NB4 (cell line): ENCODE measurements around the gene PLCH1.

Experiments used
- CTCF ChIP-seq: IDR thresholded peaks from one replicate; pipeline ENCODE4 v1.5.1; 2012; ENCODE audit warnings: low read depth, low read length
- MAX ChIP-seq: IDR thresholded peaks from 2 replicates; pipeline ENCODE4 v1.6.1; 2011; ENCODE audit warnings: low read depth, low read length
- POLR2A ChIP-seq: IDR thresholded peaks from 2 replicates; pipeline ENCODE4 v1.6.1; 2011; ENCODE audit warnings: mild to moderate bottlenecking; ENCODE audit not compliant: insufficient read length; ENCODE audit errors: extremely low read depth

GRCh38 chr3:155647206-155647605 is 97.7 kb downstream of the PLCH1 start:
- TF ChIP-seq CTCF, result no peak
- TF ChIP-seq POLR2A, result no peak
- TF ChIP-seq MAX, result no peak
